Measurements from ENCODE around the gene ARL4C.

ARL4C gene

DNA sequence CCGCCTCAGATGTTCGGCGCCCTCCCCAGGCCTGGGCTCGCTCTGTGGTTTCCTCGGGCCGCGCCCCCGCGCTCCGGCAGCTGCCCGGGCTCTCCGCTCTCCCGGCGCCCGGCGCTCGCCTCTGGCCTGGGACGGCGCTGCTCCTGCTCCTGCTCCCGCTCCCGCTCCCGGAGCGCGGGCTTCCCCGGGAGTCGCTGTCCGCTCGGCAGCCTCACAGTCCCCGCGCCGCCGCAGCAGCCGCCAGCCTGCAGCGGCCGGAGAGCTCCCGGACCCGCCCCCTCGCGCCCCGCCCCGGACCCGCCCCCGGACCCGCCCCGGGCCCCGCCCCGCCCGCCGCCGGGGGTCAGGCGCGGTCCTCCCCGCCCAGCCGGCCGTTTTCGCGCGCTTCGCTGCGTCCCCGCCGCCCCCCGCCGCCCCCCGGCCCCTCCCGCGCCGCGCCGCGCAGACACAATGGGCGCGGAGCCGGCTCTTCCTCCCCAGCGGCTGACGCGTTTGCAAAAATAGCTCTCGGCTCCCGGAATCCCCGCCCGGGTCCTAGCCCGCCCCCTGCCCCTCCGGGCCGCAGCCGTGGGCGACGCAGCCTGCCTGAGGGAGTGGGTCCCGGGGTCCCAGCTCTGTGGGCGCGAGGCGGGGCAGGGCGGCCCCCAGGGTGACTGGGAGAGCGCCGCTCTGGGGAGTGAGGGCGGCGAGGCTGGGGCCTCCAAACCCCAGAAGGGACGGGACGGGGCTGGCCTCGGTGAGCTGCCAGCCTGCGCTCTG, at the start of gene ARL4C:
Gene ARL4C (minus strand): TSS at position 247 of the 759 bp plus-strand sequence. CDS start 495 bp downstream, outside the sequence.
- DNase-seq: peak; percentile 88

- peak; percentile 72 for DNase-seq
Measured at GRCh38 chr2:234544659-234545611, 48.1 kb upstream of the ARL4C start.

GRCh38 chr2:234542742-234543141, 45.9 kb upstream of the ARL4C start:
- no peak for DNase-seq

DNA sequence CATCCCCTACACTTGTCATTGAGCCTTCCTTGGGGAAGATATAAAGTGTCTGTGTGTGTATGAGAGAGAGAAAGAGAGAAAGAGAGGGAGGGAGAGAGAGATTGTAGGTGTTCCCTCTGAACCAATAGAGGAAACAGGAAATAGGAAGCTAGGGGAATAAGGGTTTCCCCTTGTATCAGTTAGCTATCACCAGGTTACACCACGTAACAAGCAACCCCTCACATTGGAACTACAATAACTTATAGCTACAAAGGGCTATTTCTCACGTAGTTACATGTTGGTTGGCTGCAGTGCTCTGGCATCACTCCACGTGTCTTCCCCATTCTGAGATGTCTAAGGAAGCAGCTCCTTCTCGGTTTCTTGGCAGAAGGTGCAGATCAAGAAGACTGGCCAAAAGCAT, 41.0 kb upstream of the ARL4C start:
- DNase-seq: no peak

GRCh38 chr2:234536178-234536965, 39.5 kb upstream of the ARL4C start:
- DNase-seq: no peak

GRCh38 chr2:234535464-234535863, 38.6 kb upstream of the ARL4C start:
- no peak for DNase-seq

- no peak for DNase-seq
Measured at GRCh38 chr2:234534515-234534914, 37.6 kb upstream of the ARL4C start.

- no peak for DNase-seq
Measured at GRCh38 chr2:234533626-234534025, 36.7 kb upstream of the ARL4C start.

GRCh38 chr2:234528410-234529148, 31.7 kb upstream of the ARL4C start:
- DNase-seq: no peak

DNA sequence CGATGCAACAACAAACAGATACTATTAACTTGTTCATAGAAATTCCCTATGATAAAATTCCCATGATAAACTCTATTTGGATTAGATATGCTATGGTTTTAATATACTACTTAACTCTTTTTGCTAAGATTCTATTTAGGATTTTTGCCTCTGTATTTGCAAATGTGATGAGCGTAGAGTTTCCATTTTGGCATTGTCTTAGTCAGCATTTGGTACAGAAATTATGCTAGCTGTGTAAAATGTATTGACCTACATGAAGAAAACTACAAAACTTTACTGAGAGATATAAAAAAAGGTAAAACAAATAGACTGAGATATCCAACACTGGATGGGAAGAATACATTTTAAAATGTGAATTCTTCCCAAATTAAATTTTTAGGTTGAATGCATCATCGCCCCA, 29.8 kb upstream of the ARL4C start:
- DNase-seq: no peak

DNA sequence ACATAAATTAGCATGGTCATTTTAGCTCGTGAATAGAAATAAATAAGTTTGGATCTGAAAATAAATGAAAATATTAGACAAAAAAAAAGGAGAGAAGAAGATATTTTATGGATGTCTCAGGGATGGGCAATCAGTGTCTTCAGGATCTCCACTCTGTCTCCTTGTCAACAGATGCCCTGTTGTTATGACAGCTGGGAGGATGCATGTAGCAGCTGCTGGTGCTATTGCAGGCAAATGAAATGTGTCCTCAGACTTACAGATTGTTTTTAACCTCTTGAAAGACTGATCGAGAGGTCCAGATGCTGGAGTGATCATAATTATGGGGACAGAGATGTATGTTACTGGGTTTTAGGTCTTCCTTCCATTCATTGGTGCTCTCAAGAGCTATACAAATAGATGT, 24.7 kb upstream of the ARL4C start:
- no peak for DNase-seq

DNA sequence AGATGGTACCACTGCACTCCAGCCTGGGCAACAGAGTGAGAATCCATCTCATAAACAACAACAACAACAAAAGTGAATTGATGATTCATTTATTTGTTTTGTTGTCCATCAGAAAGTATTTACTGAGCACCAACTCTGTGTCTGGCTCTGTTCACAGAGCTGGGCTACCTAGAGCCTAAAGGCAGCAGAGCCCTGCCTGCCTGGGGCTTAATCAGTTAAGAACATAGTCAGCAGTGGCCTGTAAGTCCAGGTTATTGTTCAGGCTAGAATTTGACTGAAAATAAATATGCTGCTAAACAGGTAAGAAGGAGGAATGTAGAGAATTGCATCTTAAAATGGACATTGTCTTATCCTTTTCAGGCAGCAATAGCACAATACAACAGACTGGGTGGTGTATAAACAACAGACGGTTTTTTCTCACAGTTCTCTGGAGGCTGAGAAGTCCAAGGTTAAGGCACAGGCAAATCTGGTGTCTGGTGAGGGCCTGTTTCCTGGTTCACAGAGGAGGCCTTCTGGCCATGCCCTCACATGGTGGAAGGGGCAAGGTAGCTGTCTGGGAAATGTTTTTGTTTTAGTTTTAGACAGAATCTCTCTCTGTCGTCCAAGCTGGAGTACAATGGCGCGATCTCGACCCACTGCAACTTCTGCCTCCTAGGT, 22.2 kb upstream of the ARL4C start:
- no peak for DNase-seq

GRCh38 chr2:234517971-234518370, 21.1 kb upstream of the ARL4C start:
- no peak for DNase-seq

DNA sequence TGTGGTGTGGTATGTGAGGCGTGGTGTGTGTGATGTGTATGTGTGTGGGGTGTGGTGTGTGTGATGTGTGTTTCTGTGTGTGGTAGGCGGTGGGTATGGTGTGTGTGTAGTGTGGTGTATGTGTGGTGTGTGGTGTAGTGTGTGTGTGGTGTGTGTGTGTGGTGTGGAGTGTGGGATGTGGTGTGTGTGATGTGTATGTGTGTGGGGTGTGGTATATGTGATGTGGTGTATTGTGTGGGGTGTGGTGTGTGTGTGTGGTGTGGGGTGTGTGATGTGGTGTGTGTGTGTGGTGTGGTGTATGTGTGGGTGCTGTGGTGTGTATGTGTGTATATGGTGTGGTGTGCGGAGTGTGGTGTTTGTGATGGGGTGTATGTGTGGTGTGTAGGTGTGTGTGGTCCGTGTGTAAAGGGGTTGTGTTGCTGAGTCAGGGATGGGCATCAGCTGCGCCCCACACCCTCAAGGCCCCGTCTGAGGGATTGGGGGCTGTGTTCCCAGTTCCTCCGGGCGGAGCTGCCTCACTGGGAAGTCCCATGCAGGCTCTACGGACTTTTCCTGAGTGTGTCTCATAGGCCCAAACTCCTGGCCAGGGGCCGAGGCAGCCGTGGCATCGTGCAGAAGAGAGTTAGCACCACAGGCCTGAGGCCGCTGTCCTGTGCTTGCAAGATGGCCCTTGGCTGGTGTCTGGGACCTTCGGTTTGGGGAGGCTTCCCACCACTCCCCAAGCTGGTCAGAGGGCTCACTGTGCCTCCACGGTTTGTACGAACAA, 18.2 kb upstream of the ARL4C start:
- no peak for DNase-seq

- no peak for DNase-seq
Measured at GRCh38 chr2:234514099-234514498, 17.2 kb upstream of the ARL4C start.

- DNase-seq: no peak
Measured at GRCh38 chr2:234512884-234513669, 16.2 kb upstream of the ARL4C start.

- DNase-seq: no peak
Measured at GRCh38 chr2:234502919-234503285, 6.0 kb upstream of the ARL4C start.

DNA sequence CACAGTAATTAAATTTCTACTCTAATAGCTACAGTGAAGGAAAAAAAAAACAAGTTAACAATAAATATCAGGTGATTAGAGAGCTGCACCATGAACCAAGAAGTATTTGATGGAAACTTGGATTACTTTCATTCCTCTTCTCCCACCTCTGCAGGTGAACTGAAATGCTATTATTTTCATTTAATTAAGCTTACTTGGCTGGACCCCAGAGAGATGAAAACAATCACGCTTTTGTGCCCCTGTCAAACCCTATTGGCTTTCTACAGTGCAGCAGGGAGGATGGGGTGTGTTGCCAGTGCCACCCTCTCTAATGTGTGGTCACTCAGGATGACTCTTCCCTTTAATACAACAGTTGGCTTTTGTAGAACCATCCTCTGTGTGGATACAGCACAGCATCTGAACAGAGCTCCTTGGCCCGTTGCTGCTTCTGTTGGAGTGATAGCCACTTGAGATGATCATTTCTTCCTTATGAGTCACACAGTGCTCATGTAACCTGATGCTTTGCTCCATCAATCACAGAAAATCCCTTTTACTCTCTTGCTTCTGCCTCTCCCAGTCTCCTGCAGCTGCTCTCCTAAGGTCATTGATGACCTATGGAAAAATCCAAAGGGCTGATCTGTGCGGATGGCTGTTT, 5.5 kb upstream of the ARL4C start:
- no peak for DNase-seq

- no peak for DNase-seq
Measured at GRCh38 chr2:234500394-234501006, 3.6 kb upstream of the ARL4C start.

All from 8988T (cell line).